ENCODE results near the gene ARID5B. TPM values are rescaled to one million over a fixed set of nuclear protein-coding genes. Genes with fewer than 3 reads are reported as not detected.

The ARID5B gene
- polyA plus RNA-seq, 1 donor from 2014 or later: 2.1 TPM

DNA sequence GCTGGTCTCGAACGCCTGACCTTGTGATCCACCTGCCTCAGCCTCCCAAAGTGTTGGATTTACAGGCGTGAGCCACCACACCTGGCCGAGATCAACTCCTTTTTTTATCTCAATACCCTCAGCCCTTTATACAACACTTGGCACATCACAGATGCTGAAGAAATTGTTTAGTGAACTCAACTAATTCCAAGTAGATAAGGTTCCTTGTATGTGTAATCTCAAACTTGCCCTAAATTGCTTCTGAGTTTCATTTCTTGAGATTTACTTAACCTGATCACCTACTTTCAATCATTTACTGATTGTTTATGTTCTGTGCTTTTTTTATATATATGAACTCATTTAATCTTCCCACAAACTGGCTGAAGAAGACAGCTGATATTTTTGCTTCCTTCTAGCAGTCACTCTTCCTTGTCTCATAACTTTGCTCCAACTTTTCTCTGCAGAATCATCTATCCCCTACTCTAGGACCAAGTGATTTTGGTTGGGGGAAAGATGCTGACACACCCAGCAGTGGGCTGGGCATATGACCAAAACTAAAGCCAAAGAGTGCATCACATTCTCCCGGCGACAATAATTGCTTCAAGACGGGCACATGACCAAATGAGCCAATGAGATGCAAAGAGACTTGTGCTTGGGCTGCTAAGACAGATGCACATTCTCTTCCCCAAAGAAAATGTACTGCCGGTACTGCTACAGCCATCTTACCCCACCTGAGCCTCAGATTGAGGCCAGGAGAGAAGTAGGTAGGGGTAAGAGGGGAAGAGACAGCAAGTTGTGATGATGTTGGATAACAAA, 40.3 kb upstream of the ARID5B start:
- H3K9me3 ChIP-seq (ENCODE audit: low read length): no peaks in the 10 kb centered on the region
- H3K9ac ChIP-seq (ENCODE audit: low read length): no peak overlapping the region
- H2AFZ ChIP-seq (ENCODE audit: low read depth, low read length): no peak overlapping the region
- no peaks in the 10 kb centered on the region for H3K9me2 ChIP-seq (ENCODE audit: insufficient read depth, low read length)
- no peak overlapping the region for H3K4me3 ChIP-seq (ENCODE audit: low read length)
- no peak for TF ChIP-seq EP300 (conservative IDR thresholded peaks at IDR 0.05; ENCODE audit: poor library complexity, severe bottlenecking)
- TF ChIP-seq RAD21 (conservative IDR thresholded peaks at IDR 0.05): no peak
- no peak for TF ChIP-seq TAF1 (IDR thresholded peaks at IDR 0.05; ENCODE audit: low read depth)
- TF ChIP-seq SMC3 (conservative IDR thresholded peaks at IDR 0.05; ENCODE audit: poor library complexity): no peak
- TF ChIP-seq CTCF (IDR thresholded peaks at IDR 0.05; ENCODE audit: poor library complexity, severe bottlenecking): no peak
- TF ChIP-seq POLR2AphosphoS5 (IDR thresholded peaks at IDR 0.05): no peak
- no peak for TF ChIP-seq MXI1 (conservative IDR thresholded peaks at IDR 0.05; ENCODE audit: poor library complexity, severe bottlenecking)
- H3K4me2 ChIP-seq (ENCODE audit: low read length): no peak overlapping the region
- no peak overlapping the region for H3K27ac ChIP-seq (ENCODE audit: low read length)
- H4K20me1 ChIP-seq (ENCODE audit: insufficient read depth): no peaks in the 10 kb centered on the region
- H3K36me3 ChIP-seq (ENCODE audit: insufficient read depth, low read length): no peaks in the 10 kb centered on the region
- H3K27me3 ChIP-seq (ENCODE audit: insufficient read depth, low read depth, low read length): no peaks in the 10 kb centered on the region
- no peaks in the 10 kb centered on the region for H3K79me2 ChIP-seq (replicated peaks; ENCODE audit: insufficient read depth, low read length)
- H3F3A ChIP-seq (ENCODE audit: insufficient read depth, low read length, poor library complexity, severe bottlenecking): no peaks in the 10 kb centered on the region

DNA sequence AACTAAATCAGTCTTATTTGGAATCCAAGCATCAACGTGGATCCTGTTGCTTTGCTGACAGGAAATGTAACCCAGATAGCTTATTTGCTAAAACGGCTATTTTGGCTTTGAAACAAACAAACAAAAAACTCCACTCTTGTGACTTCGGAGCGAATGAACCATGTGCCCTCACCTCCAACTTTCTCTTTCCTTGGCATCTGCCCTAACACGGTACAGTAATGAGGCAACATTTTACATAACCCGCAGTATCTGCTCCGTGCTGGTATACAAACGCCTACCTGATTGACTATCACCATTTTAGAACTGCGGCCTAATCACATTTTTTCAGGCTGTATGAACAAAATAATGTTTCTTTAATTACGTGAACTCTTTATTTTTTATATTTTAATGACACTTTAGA, 37.5 kb upstream of the ARID5B start:
- H3K27me3 ChIP-seq (ENCODE audit: insufficient read depth, low read depth, low read length): no peaks in the 10 kb centered on the region
- no peaks in the 10 kb centered on the region for H3F3A ChIP-seq (ENCODE audit: insufficient read depth, low read length, poor library complexity, severe bottlenecking)
- H4K20me1 ChIP-seq (ENCODE audit: insufficient read depth): no peaks in the 10 kb centered on the region
- H3K27ac ChIP-seq (ENCODE audit: low read length): no peak overlapping the region
- H2AFZ ChIP-seq (ENCODE audit: low read depth, low read length): no peak overlapping the region
- no peaks in the 10 kb centered on the region for H3K9me3 ChIP-seq (ENCODE audit: low read length)
- H3K4me2 ChIP-seq (ENCODE audit: low read length): no peak overlapping the region
- no peaks in the 10 kb centered on the region for H3K9me2 ChIP-seq (ENCODE audit: insufficient read depth, low read length)
- TF ChIP-seq TAF1 (IDR thresholded peaks at IDR 0.05; ENCODE audit: low read depth): no peak
- TF ChIP-seq SMC3 (conservative IDR thresholded peaks at IDR 0.05; ENCODE audit: poor library complexity): no peak
- no peak for TF ChIP-seq CTCF (IDR thresholded peaks at IDR 0.05; ENCODE audit: poor library complexity, severe bottlenecking)
- TF ChIP-seq MXI1 (conservative IDR thresholded peaks at IDR 0.05; ENCODE audit: poor library complexity, severe bottlenecking): no peak
- no peak for TF ChIP-seq RAD21 (conservative IDR thresholded peaks at IDR 0.05)
- TF ChIP-seq, protein P1, sequence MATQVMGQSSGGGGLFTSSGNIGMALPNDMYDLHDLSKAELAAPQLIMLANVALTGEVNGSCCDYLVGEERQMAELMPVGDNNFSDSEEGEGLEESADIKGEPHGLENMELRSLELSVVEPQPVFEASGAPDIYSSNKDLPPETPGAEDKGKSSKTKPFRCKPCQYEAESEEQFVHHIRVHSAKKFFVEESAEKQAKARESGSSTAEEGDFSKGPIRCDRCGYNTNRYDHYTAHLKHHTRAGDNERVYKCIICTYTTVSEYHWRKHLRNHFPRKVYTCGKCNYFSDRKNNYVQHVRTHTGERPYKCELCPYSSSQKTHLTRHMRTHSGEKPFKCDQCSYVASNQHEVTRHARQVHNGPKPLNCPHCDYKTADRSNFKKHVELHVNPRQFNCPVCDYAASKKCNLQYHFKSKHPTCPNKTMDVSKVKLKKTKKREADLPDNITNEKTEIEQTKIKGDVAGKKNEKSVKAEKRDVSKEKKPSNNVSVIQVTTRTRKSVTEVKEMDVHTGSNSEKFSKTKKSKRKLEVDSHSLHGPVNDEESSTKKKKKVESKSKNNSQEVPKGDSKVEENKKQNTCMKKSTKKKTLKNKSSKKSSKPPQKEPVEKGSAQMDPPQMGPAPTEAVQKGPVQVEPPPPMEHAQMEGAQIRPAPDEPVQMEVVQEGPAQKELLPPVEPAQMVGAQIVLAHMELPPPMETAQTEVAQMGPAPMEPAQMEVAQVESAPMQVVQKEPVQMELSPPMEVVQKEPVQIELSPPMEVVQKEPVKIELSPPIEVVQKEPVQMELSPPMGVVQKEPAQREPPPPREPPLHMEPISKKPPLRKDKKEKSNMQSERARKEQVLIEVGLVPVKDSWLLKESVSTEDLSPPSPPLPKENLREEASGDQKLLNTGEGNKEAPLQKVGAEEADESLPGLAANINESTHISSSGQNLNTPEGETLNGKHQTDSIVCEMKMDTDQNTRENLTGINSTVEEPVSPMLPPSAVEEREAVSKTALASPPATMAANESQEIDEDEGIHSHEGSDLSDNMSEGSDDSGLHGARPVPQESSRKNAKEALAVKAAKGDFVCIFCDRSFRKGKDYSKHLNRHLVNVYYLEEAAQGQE (IDR thresholded peaks at IDR 0.05; ENCODE audit: borderline replicate concordance): no peak
- no peak for TF ChIP-seq POLR2AphosphoS5 (IDR thresholded peaks at IDR 0.05)
- no peak for TF ChIP-seq EP300 (conservative IDR thresholded peaks at IDR 0.05; ENCODE audit: poor library complexity, severe bottlenecking)
- TF ChIP-seq EZH2 (IDR thresholded peaks at IDR 0.05; ENCODE audit: borderline replicate concordance, insufficient read depth, low read length, poor library complexity, severe bottlenecking): no peak
- H3K9ac ChIP-seq (ENCODE audit: low read length): no peak overlapping the region
- no peaks in the 10 kb centered on the region for H3K79me2 ChIP-seq (replicated peaks; ENCODE audit: insufficient read depth, low read length)
- H3K36me3 ChIP-seq (ENCODE audit: insufficient read depth, low read length): no peaks in the 10 kb centered on the region
- no peak overlapping the region for H3K4me3 ChIP-seq (ENCODE audit: low read length)

All from neural cell (in vitro differentiated cells).